Measurements from ENCODE around the gene CEBPA.

GRCh38 chr19:33264881-33265445 lies 37.4 kb downstream of the CEBPA start:
- no peak for TF ChIP-seq CTCF (IDR thresholded peaks at IDR 0.05)
- TF ChIP-seq POLR2A (IDR thresholded peaks at IDR 0.05) = no peak

Data from prostate gland (tissue), 2 donors.